ENCODE results near the gene NRROS.
A peak's percentile ranks its signal among the peaks of the same experiment; 100 is the strongest.

Gene NRROS

GRCh38 chr3:196677931-196678330 is 38.4 kb downstream of the NRROS start:
- no peak overlapping the region for H3K4me3 ChIP-seq (ENCODE audit: low read depth, low read length)
- DNase-seq (ENCODE audit: low read depth) = no peak
- TF ChIP-seq CTCF (IDR thresholded peaks at IDR 0.05; ENCODE audit: insufficient read depth, low read depth, low read length, missing control alignments) = no peak

- TF ChIP-seq CTCF (IDR thresholded peaks at IDR 0.05; ENCODE audit: insufficient read depth, low read depth, low read length, missing control alignments) = peak; percentile 67
- DNase-seq (ENCODE audit: low read depth) = peak; percentile 92
- peak overlapping the region; percentile 10 for H3K4me3 ChIP-seq (ENCODE audit: low read depth, low read length)
These were observed 45.3 kb downstream of the NRROS start for GRCh38 chr3:196684548-196685407.

GRCh38 chr3:196686436-196686835 is 46.9 kb downstream of the NRROS start:
- no peak for DNase-seq (ENCODE audit: low read depth)
- no peak for TF ChIP-seq CTCF (IDR thresholded peaks at IDR 0.05; ENCODE audit: insufficient read depth, low read depth, low read length, missing control alignments)
- H3K4me3 ChIP-seq (ENCODE audit: low read depth, low read length) = no peak overlapping the region

GRCh38 chr3:196688349-196688748 is 48.9 kb downstream of the NRROS start:
- TF ChIP-seq CTCF (IDR thresholded peaks at IDR 0.05; ENCODE audit: insufficient read depth, low read depth, low read length, missing control alignments) = no peak
- H3K4me3 ChIP-seq (ENCODE audit: low read depth, low read length) = no peak overlapping the region
- no peak for DNase-seq (ENCODE audit: low read depth)

- no peak for DNase-seq (ENCODE audit: low read depth)
- no peak for TF ChIP-seq CTCF (IDR thresholded peaks at IDR 0.05; ENCODE audit: insufficient read depth, low read depth, low read length, missing control alignments)
- H3K4me3 ChIP-seq (ENCODE audit: low read depth, low read length) = no peak overlapping the region
These were observed 50.6 kb downstream of the NRROS start for GRCh38 chr3:196689941-196690660.

- DNase-seq (ENCODE audit: low read depth) = no peak
- TF ChIP-seq CTCF (IDR thresholded peaks at IDR 0.05; ENCODE audit: insufficient read depth, low read depth, low read length, missing control alignments) = no peak
- H3K4me3 ChIP-seq (ENCODE audit: low read depth, low read length) = no peak overlapping the region
These were observed 51.9 kb downstream of the NRROS start for GRCh38 chr3:196691386-196691785.

Measured in GM12865 (cell line).